GM19099 (cell line): ENCODE results near the gene ZPR1.

Experiments
- POLR2A ChIP-seq: IDR thresholded peaks from 3 replicates; pipeline ENCODE4 v1.6.1; 2011; ENCODE audit warnings: low read depth; ENCODE audit not compliant: insufficient read length; ENCODE audit errors: extremely low read depth

Gene ZPR1

GRCh38 chr11:116787786-116788486, at the start of gene ZPR1:
TSS of gene ZPR1 (minus strand) at chr11:116788023. CDS start at chr11:116787990, 33 bp downstream.
- peak; percentile 91 for TF ChIP-seq POLR2A

- TF ChIP-seq POLR2A: no peak
Measured at GRCh38 chr11:116836632-116836991, 48.8 kb upstream of the ZPR1 start.

GRCh38 chr11:116835791-116836631, 48.2 kb upstream of the ZPR1 start:
- peak; percentile 55 for TF ChIP-seq POLR2A

GRCh38 chr11:116835042-116835772, 47.4 kb upstream of the ZPR1 start:
- no peak for TF ChIP-seq POLR2A

GRCh38 chr11:116833816-116834534, 46.2 kb upstream of the ZPR1 start:
- no peak for TF ChIP-seq POLR2A

- TF ChIP-seq POLR2A: no peak
Measured at GRCh38 chr11:116833491-116833815, 45.6 kb upstream of the ZPR1 start.

- no peak for TF ChIP-seq POLR2A
Measured at GRCh38 chr11:116832350-116833290, 44.8 kb upstream of the ZPR1 start.

GRCh38 chr11:116831790-116832349, 44.0 kb upstream of the ZPR1 start:
- no peak for TF ChIP-seq POLR2A

GRCh38 chr11:116830184-116830912, 42.5 kb upstream of the ZPR1 start:
- no peak for TF ChIP-seq POLR2A

- TF ChIP-seq POLR2A: no peak
Measured at GRCh38 chr11:116829525-116830183, 41.8 kb upstream of the ZPR1 start, which contains the start of gene APOC3. TSS of gene APOC3 (plus strand) at chr11:116829907. CDS start at chr11:116830583, 676 bp downstream.

- no peak for TF ChIP-seq POLR2A
Measured at GRCh38 chr11:116828632-116829524, 41.1 kb upstream of the ZPR1 start.
